GM18519 (cell line): Measurements from ENCODE around the gene SIRT5.
A peak's percentile ranks its signal among the peaks of the same experiment; 100 is the strongest.

Experiments used
- ATAC-seq: cut with Tn5 transposase; IDR thresholded peaks from one replicate; pipeline ENCODE4 v1.9.1; 2021; ENCODE audit warnings: mild to moderate bottlenecking, moderate library complexity; ENCODE audit not compliant: unreplicated experiment, low FRiP score

Gene SIRT5

GRCh38 chr6:13586603-13587542 is 12.5 kb downstream of the SIRT5 start:
- ATAC-seq, result no peak

GRCh38 chr6:13589801-13590200 is 15.4 kb downstream of the SIRT5 start:
- ATAC-seq, result no peak

- no peak for ATAC-seq
Observed at GRCh38 chr6:13590574-13591153, 16.3 kb downstream of the SIRT5 start.

DNA sequence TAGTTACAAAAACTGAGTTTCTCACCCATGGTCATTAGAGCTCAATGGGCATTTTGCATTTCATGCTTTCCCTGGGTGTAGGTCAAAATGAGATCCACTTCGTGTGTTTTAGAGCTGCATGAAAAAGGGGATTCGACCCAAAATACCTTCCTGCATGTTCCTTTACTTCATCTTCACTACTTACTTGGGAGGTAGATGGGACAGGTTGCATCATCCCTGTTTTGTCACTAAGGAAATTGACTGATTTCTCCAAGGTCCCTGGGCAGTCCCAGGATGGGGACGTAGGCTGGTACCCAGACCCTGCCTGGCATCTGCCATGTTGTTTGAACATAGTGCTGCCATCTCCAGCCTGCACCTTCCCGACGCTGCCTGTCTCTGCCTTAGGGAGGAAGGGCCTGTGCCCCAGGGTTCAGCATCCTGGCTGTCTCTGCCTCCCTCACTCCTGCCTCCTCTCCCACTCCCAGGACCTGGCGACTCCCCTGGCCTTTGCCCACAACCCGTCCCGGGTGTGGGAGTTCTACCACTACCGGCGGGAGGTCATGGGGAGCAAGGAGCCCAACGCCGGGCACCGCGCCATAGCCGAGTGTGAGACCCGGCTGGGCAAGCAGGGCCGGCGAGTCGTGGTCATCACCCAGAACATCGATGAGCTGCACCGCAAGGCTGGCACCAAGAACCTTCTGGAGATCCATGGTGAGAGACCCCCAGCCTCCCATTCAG is 17.0 kb downstream of the SIRT5 start:
- no peak for ATAC-seq

DNA sequence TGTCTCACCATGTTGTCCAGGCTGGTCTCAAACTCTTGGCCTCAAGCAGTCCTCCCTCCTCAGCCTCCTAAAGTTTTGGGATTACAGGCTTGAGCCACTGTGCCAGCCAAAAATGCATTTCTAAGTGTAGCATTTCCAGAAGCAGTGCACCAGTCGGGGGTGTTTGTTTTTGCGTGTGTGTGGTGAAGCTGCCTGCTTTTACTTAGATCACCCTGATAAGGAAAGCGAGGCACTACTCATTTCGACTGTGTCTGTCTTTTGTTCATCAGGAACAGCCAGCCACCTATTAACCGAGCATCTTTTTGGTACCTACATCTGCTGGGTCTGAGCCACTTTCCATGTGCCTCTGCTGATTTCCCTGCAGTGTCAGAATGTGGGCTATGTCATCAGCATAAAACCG is 18.7 kb downstream of the SIRT5 start:
- ATAC-seq, result no peak

DNA sequence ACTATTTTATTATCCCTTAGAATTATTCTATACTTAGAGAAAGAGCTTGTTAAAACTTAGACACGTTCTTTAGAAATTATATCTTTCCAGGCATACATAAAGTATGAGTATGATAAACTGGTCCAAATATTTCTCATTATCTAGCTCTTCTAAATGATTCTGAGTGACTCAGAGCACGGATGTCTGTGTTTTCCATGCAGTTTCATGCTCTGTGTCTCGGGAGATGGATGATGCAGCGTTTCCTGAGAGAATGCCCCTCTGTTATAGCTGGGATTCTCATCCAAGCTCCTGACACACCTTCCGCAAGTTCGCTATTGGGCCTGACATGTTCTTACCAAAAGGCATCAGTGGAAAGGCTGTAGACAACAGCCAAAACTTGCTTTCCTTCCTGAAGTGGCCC is 19.3 kb downstream of the SIRT5 start:
- ATAC-seq, result no peak

- ATAC-seq, result no peak
Observed at GRCh38 chr6:13597073-13597472, 22.7 kb downstream of the SIRT5 start.

- no peak for ATAC-seq
Observed at GRCh38 chr6:13600036-13600435, 25.6 kb downstream of the SIRT5 start.

DNA sequence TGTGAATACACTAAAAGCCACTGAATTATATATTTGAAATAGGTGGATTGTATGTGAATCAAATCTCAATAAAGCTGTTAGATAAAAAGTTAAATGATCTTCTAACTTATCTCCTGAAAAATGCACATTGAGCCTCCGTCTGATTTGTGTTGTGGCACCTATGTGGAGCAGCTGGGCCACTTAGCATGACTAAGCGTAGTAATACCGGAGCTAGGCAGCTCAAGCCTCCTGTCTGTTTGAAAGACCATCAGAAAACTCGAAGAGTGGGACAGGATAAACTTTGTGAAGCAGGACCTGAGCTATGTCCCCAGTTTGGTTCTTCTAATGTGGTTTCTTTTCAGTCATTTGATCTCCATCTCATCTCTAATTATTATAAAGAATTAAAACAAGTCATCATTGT is 29.7 kb downstream of the SIRT5 start:
- no peak for ATAC-seq

- no peak for ATAC-seq
Observed at GRCh38 chr6:13604546-13605416, 30.4 kb downstream of the SIRT5 start.

GRCh38 chr6:13605634-13606033 is 31.2 kb downstream of the SIRT5 start:
- ATAC-seq, result no peak

DNA sequence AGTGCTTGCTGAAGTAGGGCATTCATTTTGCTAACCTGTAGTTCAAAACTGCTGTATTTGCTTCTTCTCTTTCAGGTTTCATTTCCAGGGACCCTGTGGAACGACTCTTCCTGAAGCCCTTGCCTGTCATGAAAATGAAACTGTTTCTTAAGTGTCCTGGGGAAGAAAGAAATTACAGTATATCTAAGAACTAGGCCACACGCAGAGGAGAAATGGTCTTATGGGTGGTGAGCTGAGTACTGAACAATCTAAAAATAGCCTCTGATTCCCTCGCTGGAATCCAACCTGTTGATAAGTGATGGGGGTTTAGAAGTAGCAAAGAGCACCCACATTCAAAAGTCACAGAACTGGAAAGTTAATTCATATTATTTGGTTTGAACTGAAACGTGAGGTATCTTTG is 37.3 kb downstream of the SIRT5 start:
- no peak for ATAC-seq

GRCh38 chr6:13613029-13613594 is 38.7 kb downstream of the SIRT5 start:
- ATAC-seq, result no peak

DNA sequence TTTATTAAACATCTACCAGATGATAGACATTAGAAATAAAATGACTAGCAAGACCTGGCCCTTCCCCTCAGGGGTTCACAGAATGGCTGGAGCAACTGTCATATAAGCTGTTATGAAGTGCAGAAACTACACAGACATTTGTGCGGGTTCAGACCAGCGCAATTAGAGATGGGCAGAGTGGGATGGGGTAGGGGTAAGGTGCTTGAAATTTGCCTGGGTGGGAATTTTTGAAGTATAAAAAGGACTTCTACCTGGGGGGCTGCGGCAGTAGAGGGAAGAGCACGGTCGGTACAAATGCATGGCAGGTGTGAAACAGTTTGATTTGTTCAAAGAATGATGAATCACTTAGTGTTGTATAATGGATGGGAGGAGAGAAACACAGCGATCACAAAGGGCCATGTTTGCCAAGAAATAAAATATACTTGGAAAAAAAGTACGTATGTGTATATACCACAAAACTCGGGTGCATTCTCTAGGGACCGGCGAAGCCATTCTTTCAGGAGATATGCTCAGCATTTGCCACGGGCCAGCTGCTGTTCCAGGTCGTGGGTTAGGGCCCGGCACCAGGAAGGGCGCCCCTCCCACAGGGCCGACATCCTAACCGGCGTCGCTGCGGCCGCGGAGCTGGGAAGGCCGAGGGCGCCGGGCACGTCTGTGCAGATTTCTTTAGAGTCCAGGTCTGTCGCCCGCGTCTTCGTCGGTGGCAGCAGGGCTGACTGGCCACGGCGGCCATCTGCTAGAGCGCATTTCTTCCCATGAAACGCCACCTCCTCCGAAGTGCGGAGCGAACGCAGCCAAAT is 39.9 kb downstream of the SIRT5 start:
- ATAC-seq, result peak; percentile 11

GRCh38 chr6:13614926-13615791 is 40.8 kb downstream of the SIRT5 start, which contains the start of gene NOL7:
NOL7 (plus strand) TSS chr6:13615335; CDS start chr6:13615359, 24 bp downstream.
- ATAC-seq, result peak; percentile 72

- no peak for ATAC-seq
Observed at GRCh38 chr6:13615792-13616120, 41.4 kb downstream of the SIRT5 start.

DNA sequence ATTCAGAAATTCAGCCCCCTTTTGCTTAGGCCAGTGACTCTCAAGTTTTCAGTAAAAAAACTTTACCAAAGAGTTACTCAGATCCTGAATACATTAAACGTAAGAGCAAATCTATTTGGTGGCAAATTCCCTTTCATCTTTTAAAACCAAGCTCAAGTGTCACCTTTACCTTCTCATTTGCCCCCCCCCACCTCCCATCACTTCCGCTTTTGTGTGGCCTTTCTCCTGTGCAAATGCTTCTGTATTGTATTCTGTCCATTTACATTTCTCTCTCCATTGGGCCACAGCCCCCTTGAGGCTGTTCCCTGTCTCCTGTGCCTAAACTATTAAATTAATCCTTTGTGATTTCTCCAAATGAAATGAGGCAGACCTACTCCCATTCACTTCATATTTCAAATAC is 42.7 kb downstream of the SIRT5 start:
- no peak for ATAC-seq

- ATAC-seq, result no peak
Observed at GRCh38 chr6:13624871-13625288, 50.5 kb downstream of the SIRT5 start.
